SK-N-SH (cell line): ENCODE data around the gene SEMA4B. TPM values are rescaled to one million over a fixed set of nuclear protein-coding genes. Genes with fewer than 3 reads are reported as not detected.

Experiments
- CTCF ChIA-PET: fragments of 300-600, 350-600 bp; formaldehyde crosslinking; extraction: SDS; loops from one replicate; lab custom pipeline; 2021; lab: Yijun Ruan, JAX
- POLR2A ChIA-PET: fragments of 350-600 bp; sonication (Branson Sonifier 250); formaldehyde crosslinking; extraction: SDS; loops from one replicate; lab custom pipeline; 2020; ENCODE audit warnings: antibody characterized with exemption, inconsistent platforms; lab: Yijun Ruan, JAX
- DNase-seq: peaks from one replicate; pipeline ENCODE4 v3.0.0; 2012
- H2AFZ ChIP-seq: fragments of 200-600 bp; sonication (generic); 2 replicates; pipeline ENCODE4 v1.8.1; 2016; ENCODE audit warnings: antibody characterized with exemption, mild to moderate bottlenecking, low read depth
- H3F3A ChIP-seq: fragments of 200-600 bp; sonication (generic); replicated peaks from 2 replicates; pipeline ENCODE3; 2016; ENCODE audit warnings: antibody characterized with exemption, mild to moderate bottlenecking; ENCODE audit not compliant: insufficient read depth
- H3K27ac ChIP-seq, 2 experiments: fragments of 200-500 bp in 1 of 2; fragments of 200-600 bp in 1 of 2; sonication (Bioruptor generic) in 1 of 2; sonication (generic), shearing (Covaris generic) in 1 of 2; 2 replicates each; pipeline versions ENCODE4 v1.5.1 to v1.6.1; 2014 to 2016; ENCODE audit warnings: low read depth in 2 of 2, inconsistent platforms in 1 of 2, low read length in 1 of 2, mild to moderate bottlenecking in 1 of 2, mixed read lengths in 1 of 2
- H3K27me3 ChIP-seq: fragments of 200-600 bp; sonication (generic), shearing (Covaris generic); 2 replicates; pipeline ENCODE4 v1.6.1; 2016; ENCODE audit warnings: mixed run types; ENCODE audit not compliant: insufficient read depth
- H3K36me3 ChIP-seq, 2 experiments: fragments of 200-500 bp in 1 of 2; fragments of 200-600 bp in 1 of 2; sonication (Bioruptor generic) in 1 of 2; sonication (generic) in 1 of 2; replicated peaks in 1 of 2; 2 replicates each; pipeline versions ENCODE3 to v1.5.1; 2014 to 2016; ENCODE audit warnings: low read length in 1 of 2, mild to moderate bottlenecking in 1 of 2; ENCODE audit not compliant: insufficient read depth in 2 of 2, control insufficient read depth in 1 of 2
- H3K4me1 ChIP-seq, 2 experiments: fragments of 200-500 bp in 1 of 2; fragments of 200-600 bp in 1 of 2; sonication (Bioruptor generic) in 1 of 2; sonication (generic), shearing (Covaris generic) in 1 of 2; 2 replicates each; pipeline versions ENCODE4 v1.5.1 to v1.6.1; 2014 to 2016; ENCODE audit warnings: low read depth in 1 of 2, low read length in 1 of 2, mixed run types in 1 of 2; ENCODE audit not compliant: insufficient read depth in 2 of 2, control insufficient read depth in 1 of 2
- H3K4me2 ChIP-seq: fragments of 200-600 bp; sonication (generic), shearing (Covaris generic); 2 replicates; pipeline ENCODE4 v1.6.1; 2017; ENCODE audit warnings: mixed run types
- H3K4me3 ChIP-seq, 2 experiments: fragments of 200-500 bp in 1 of 2; fragments of 200-600 bp in 1 of 2; sonication (Bioruptor generic) in 1 of 2; sonication (generic), shearing (Covaris generic) in 1 of 2; 2 replicates each; pipeline versions ENCODE4 v1.5.1 to v1.8.1; 2014 to 2016; ENCODE audit warnings: low read depth in 2 of 2, inconsistent platforms in 1 of 2, low read length in 1 of 2, mild to moderate bottlenecking in 1 of 2, mixed read lengths in 1 of 2, moderate library complexity in 1 of 2
- H3K79me2 ChIP-seq: fragments of 200-600 bp; sonication (generic); 2 replicates; pipeline ENCODE4 v1.8.1; 2017; ENCODE audit warnings: mild to moderate bottlenecking; ENCODE audit not compliant: insufficient read depth
- H3K9ac ChIP-seq: fragments of 200-600 bp; sonication (generic); 2 replicates; pipeline ENCODE4 v1.6.1; 2017; ENCODE audit warnings: mixed run types
- H3K9me2 ChIP-seq: fragments of 200-600 bp; sonication (generic); 2 replicates; pipeline ENCODE4 v1.6.1; 2017; ENCODE audit warnings: mixed run types
- H3K9me3 ChIP-seq: fragments of 200-600 bp; sonication (generic); 2 replicates; pipeline ENCODE4 v1.6.1; 2017; ENCODE audit warnings: mixed run types, mild to moderate bottlenecking, moderate library complexity
- H4K20me1 ChIP-seq: fragments of 200-600 bp; sonication (generic); 2 replicates; pipeline ENCODE4 v1.6.1; 2017; ENCODE audit warnings: mild to moderate bottlenecking, mixed run types; ENCODE audit not compliant: insufficient read depth
- ELF1 ChIP-seq: IDR thresholded peaks from 2 replicates; pipeline ENCODE4 v1.4.0; 2012
- EP300 ChIP-seq, 2 experiments: IDR thresholded peaks; 2 replicates each; pipeline versions ENCODE4 v1.4.0 to v1.6.1; 2012; ENCODE audit warnings: borderline replicate concordance in 1 of 2, low read depth in 1 of 2, low read length in 1 of 2
- FOXJ3 ChIP-seq: sonication (generic); formaldehyde crosslinking; IDR thresholded peaks from 2 replicates; pipeline ENCODE4 v1.5.1; 2020; ENCODE audit warnings: mild to moderate bottlenecking, missing genetic modification reagents
- GABPA ChIP-seq: IDR thresholded peaks from 2 replicates; pipeline ENCODE4 v1.4.0; 2012; ENCODE audit warnings: low read depth, mild to moderate bottlenecking
- GATA2 ChIP-seq: sonication (generic); formaldehyde crosslinking; IDR thresholded peaks from 2 replicates; pipeline ENCODE4 v1.5.0; 2020; ENCODE audit warnings: mild to moderate bottlenecking, missing genetic modification reagents
- MEF2A ChIP-seq: IDR thresholded peaks from 2 replicates; pipeline ENCODE4 v1.4.0; 2012; ENCODE audit warnings: low read depth, borderline replicate concordance
- MXI1 ChIP-seq: IDR thresholded peaks from 2 replicates; pipeline ENCODE4 v1.6.1; 2012; ENCODE audit warnings: mild to moderate bottlenecking, low read depth, low read length, improper control_type of control experiment
- NRF1 ChIP-seq: IDR thresholded peaks from 2 replicates; pipeline ENCODE4 v1.6.1; 2012; ENCODE audit warnings: low read depth, mild to moderate bottlenecking, low read length
- POLR2AphosphoS5 ChIP-seq: IDR thresholded peaks from 2 replicates; pipeline ENCODE4 v1.6.1; 2012; ENCODE audit warnings: low read depth, low read length
- RFX5 ChIP-seq: IDR thresholded peaks from 2 replicates; pipeline ENCODE4 v1.6.1; 2012; ENCODE audit warnings: mild to moderate bottlenecking, improper control_type of control experiment, low read length
- RXRA ChIP-seq: IDR thresholded peaks from 2 replicates; pipeline ENCODE4 v1.4.0; 2012; ENCODE audit warnings: low read depth, mild to moderate bottlenecking, borderline replicate concordance
- TAF1 ChIP-seq: IDR thresholded peaks from 2 replicates; pipeline ENCODE4 v1.6.1; 2012; ENCODE audit warnings: low read depth, mild to moderate bottlenecking, low read length, moderate library complexity, borderline replicate concordance
- WGBS: methylation state at CpG from one replicate; pipeline ENCODE4 v1.1.6; 2017; ENCODE audit warnings: low lambda C conversion rate; 5-methylcytosine and 5-hydroxymethylcytosine counted together
- polyA plus RNA-seq, 3 experiments: library from polyadenylated mRNA; depleted of rRNA; stranded (reverse); fragments of >200 nt; gene quantifications; 2 replicates each; pipeline ENCODE4 v1.2.3, GENCODE V29; 2012
- TF ChIP-seq, protein P1 (sequence below): fragments of 200-600 bp; sonication (generic); IDR thresholded peaks from 2 replicates; pipeline ENCODE4 v1.6.1; 2017; ENCODE audit warnings: antibody characterized with exemption, mild to moderate bottlenecking, moderate library complexity
- TF ChIP-seq, protein P2 (sequence below): fragments of 150-350 bp; IDR thresholded peaks from 2 replicates; pipeline ENCODE4 v1.6.1; 2017; ENCODE audit warnings: antibody characterized with exemption, low read length, low read depth, borderline replicate concordance

Gene SEMA4B
- polyA plus RNA-seq, 1 of the 3 experiments (the other 2 are of a cell fraction), result 38.9 TPM

DNA sequence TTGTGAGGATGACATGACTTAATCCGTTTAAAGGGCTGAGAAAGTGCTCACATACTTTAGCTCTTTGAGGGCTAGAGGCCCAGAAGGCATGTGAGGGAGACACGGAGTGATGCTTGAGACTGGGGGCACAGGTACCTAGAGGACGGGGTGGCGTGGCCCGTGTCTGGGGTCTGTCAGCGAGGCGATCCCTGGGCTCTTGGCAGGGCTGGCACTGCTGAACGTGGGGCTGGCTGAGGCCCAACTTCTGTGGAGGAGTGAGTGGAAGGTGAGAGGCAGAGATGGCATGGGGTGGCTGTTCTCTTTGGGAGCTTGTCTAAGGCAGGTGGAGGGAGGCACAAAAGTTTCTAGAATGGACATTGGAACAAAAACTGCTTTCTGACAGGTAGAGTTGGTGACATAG is 9.5 kb downstream of the SEMA4B start:
- H3K27ac ChIP-seq, result no peak overlapping the region
- CTCF ChIA-PET, result interaction anchor here (1.0 kb wide), 1 partner anchor 23 kb away, joined by 3 read pairs; no protein-coding TSS in a partner anchor
- H3K36me3 ChIP-seq, result peaks cover 8 to 13% of the 10 kb centered on the region in 2 experiments
- H3K4me1 ChIP-seq, result peaks cover 9 to 48% of the 10 kb centered on the region in 2 experiments; a peak in 3 of 4 replicates
- POLR2A ChIA-PET, result no interaction called here
- no peaks in the 10 kb centered on the region for H3K27me3 ChIP-seq
- H3K9me2 ChIP-seq, result no peaks in the 10 kb centered on the region
- DNase-seq, result no peak
- no peak overlapping the region for H3K4me2 ChIP-seq
- H3K9ac ChIP-seq, result no peak overlapping the region
- TF ChIP-seq, protein P1, sequence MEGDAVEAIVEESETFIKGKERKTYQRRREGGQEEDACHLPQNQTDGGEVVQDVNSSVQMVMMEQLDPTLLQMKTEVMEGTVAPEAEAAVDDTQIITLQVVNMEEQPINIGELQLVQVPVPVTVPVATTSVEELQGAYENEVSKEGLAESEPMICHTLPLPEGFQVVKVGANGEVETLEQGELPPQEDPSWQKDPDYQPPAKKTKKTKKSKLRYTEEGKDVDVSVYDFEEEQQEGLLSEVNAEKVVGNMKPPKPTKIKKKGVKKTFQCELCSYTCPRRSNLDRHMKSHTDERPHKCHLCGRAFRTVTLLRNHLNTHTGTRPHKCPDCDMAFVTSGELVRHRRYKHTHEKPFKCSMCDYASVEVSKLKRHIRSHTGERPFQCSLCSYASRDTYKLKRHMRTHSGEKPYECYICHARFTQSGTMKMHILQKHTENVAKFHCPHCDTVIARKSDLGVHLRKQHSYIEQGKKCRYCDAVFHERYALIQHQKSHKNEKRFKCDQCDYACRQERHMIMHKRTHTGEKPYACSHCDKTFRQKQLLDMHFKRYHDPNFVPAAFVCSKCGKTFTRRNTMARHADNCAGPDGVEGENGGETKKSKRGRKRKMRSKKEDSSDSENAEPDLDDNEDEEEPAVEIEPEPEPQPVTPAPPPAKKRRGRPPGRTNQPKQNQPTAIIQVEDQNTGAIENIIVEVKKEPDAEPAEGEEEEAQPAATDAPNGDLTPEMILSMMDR, result no peak
- TF ChIP-seq FOXJ3 (CRISPR knock-in tag) (no peak), NRF1 (no peak), MXI1 (no peak), TAF1 (no peak), POLR2AphosphoS5 (no peak), GABPA (no peak), EP300 (IDR thresholded peaks at IDR 0.05; ENCODE audit: borderline replicate concordance in 1 of 2, low read depth in 1 of 2, low read length in 1 of 2) (no peak), MEF2A (no peak), RXRA (no peak), GATA2 (CRISPR knock-in tag) (no peak), ELF1 (no peak)
- TF ChIP-seq, protein P2, sequence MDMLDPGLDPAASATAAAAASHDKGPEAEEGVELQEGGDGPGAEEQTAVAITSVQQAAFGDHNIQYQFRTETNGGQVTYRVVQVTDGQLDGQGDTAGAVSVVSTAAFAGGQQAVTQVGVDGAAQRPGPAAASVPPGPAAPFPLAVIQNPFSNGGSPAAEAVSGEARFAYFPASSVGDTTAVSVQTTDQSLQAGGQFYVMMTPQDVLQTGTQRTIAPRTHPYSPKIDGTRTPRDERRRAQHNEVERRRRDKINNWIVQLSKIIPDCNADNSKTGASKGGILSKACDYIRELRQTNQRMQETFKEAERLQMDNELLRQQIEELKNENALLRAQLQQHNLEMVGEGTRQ, result no peak
- H3F3A ChIP-seq, result no peaks in the 10 kb centered on the region
- no peaks in the 10 kb centered on the region for H4K20me1 ChIP-seq
- no peaks in the 10 kb centered on the region for H3K9me3 ChIP-seq
- 80% methylated on average over 8 of the region's 8 CpGs for WGBS
- H2AFZ ChIP-seq, result no peak overlapping the region
- H3K4me3 ChIP-seq, result no peak overlapping the region
- peaks cover 39% of the 10 kb centered on the region; the same call in 1 of the 2 replicates for H3K79me2 ChIP-seq

DNA sequence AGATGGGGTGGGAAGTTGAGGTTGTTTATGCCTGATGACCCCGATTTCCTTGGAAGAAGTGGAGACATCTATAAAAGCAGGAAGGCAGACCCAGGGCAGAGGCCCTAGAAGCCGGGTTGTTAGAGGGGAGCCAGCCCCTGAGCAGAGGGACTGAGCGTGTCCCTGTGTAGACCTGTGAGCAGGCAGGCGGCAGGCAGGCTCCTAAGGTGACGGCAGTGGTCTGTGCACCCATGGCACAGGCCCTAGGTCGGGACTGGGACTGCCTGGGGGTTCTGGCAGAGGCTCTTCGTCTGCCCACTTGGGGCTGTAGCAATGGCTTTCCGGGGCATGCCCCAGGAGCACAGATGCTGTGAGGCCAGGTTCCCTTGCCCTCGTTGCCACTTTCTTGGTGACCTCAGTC is 9.9 kb downstream of the SEMA4B start:
- no peak overlapping the region; a peak in 1 of 4 replicates for H3K27ac ChIP-seq
- H3K4me2 ChIP-seq, result peak overlapping the region; percentile 59
- POLR2A ChIA-PET, result no interaction called here
- no peaks in the 10 kb centered on the region for H3K9me2 ChIP-seq
- H3F3A ChIP-seq, result no peaks in the 10 kb centered on the region
- no peak overlapping the region for H3K4me3 ChIP-seq
- peaks cover 35% of the 10 kb centered on the region; the same call in 1 of the 2 replicates for H3K79me2 ChIP-seq
- WGBS, result 83% methylated on average over 5 of the region's 9 CpGs
- DNase-seq, result no peak
- peaks cover 8 to 13% of the 10 kb centered on the region in 2 experiments for H3K36me3 ChIP-seq
- TF ChIP-seq TAF1, result no peak
- no peak for TF ChIP-seq ELF1
- TF ChIP-seq RXRA, result no peak
- TF ChIP-seq, protein P2, result no peak
- no peak for TF ChIP-seq RFX5
- TF ChIP-seq, protein P1, result no peak
- TF ChIP-seq, all 33 proteins: peak for 0
- H3K9me3 ChIP-seq, result no peaks in the 10 kb centered on the region
- H3K27me3 ChIP-seq, result no peaks in the 10 kb centered on the region
- no peaks in the 10 kb centered on the region for H4K20me1 ChIP-seq
- H3K9ac ChIP-seq, result no peak overlapping the region
- CTCF ChIA-PET, result interaction anchor here (1.0 kb wide), 1 partner anchor 22 kb away, joined by 3 read pairs; no protein-coding TSS in a partner anchor
- peaks cover 9 to 44% of the 10 kb centered on the region in 2 experiments; a peak in 3 of 4 replicates for H3K4me1 ChIP-seq
- no peak overlapping the region for H2AFZ ChIP-seq
